ENCODE measurements around the gene GNAS-AS1. TPM values are rescaled to one million over a fixed set of nuclear protein-coding genes. Genes with fewer than 3 reads are reported as not detected.

GNAS-AS1 gene
- total RNA-seq, 1 experiment from 2014 or later, result 0.11 TPM

DNA sequence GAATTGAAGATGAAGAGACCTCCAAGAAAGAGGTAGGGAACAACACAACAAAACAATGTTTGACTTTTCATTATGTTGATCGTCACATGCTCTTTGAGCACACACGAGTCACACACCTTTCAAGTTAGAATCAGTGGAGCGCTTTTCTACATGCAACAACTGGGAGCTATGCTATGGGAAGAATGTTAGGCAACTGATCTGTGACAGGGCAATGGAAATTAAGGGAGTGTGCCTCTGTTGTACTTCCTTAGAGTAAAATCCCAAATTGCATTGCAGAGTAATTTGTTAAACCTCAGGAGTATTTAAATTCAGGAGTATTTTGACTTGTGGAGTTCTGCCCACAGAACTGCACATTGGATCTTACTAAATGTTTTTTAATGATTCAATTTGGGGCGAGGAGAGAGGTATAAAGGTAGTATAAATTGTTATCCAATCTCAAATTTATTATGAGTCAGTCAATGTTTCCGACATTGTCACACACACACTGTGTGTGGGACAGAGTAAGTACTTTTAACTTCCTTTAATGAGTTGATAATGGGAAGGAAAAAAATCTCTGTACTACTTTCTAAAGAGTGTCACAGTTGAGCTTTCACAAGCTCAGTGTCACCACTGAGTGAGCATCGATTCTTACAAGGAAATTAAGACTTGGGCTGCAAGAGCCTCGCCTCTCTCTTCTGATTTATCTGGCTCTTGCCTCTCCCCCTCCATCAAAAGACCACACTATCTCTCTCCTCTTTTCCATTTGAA is 12.5 kb upstream of the GNAS-AS1 start:
- DNase-seq (ENCODE audit: low read depth), result no peak

DNA sequence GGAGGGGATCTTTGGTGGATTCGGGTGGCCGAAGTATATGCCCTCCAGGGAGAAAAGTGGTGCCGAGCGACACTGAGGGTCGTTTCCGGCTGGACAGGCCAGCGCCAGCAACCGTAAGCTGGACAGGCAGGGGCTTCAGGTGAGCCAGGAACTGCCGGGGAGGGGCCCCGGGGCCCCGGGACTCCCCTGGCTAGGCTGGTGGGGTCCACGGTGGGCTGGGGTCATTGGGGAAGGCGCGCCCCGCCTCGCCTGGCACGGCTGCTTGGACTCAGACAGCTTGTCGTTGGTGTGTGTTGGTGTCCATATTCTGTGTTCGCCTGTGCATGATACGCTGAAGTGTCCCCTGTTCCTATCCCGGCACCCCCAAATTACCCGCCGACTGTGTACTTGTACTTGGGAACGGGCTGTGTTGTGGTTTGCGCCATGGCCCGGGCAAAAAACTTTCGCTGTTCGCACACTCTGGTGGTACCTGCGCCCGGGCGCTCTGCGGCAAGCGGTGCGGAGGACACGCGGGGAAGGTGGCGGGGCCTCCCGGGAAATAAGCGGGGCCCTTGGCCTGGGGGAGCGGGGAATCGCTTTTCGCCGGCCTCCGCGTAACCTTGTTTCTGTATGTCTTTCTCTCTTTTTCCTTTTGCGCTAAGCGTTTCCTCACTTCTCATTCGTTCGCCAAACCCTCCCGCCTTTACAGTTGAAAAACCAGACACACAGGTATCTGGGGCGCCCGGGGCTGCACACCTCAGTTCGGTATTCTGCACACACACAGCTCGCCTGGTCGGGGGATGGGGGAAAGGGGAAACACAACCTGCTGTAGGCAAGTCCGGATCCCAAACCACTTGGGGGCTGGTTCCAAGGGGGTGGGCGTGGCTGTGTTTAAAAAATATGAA is 5.0 kb upstream of the GNAS-AS1 start:
- no peak for DNase-seq (ENCODE audit: low read depth)

DNA sequence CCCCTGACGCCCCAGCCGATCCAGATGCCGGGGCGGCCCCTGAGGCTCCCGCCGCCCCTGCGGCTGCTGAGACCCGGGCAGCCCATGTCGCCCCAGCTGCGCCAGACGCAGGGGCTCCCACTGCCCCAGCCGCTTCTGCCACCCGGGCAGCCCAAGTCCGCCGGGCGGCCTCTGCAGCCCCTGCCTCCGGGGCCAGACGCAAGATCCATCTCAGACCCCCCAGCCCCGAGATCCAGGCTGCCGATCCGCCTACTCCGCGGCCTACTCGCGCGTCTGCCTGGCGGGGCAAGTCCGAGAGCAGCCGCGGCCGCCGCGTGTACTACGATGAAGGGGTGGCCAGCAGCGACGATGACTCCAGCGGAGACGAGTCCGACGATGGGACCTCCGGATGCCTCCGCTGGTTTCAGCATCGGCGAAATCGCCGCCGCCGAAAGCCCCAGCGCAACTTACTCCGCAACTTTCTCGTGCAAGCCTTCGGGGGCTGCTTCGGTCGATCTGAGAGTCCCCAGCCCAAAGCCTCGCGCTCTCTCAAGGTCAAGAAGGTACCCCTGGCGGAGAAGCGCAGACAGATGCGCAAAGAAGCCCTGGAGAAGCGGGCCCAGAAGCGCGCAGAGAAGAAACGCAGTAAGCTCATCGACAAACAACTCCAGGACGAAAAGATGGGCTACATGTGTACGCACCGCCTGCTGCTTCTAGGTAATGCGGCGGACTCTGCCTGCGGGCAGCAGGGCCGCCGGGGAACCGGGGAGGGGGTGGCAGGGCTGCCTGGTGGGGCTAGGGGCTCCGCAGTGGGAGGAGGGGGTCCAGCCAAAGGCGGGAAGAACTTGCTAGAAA is 4.2 kb upstream of the GNAS-AS1 start:
- DNase-seq (ENCODE audit: low read depth), result no peak

DNA sequence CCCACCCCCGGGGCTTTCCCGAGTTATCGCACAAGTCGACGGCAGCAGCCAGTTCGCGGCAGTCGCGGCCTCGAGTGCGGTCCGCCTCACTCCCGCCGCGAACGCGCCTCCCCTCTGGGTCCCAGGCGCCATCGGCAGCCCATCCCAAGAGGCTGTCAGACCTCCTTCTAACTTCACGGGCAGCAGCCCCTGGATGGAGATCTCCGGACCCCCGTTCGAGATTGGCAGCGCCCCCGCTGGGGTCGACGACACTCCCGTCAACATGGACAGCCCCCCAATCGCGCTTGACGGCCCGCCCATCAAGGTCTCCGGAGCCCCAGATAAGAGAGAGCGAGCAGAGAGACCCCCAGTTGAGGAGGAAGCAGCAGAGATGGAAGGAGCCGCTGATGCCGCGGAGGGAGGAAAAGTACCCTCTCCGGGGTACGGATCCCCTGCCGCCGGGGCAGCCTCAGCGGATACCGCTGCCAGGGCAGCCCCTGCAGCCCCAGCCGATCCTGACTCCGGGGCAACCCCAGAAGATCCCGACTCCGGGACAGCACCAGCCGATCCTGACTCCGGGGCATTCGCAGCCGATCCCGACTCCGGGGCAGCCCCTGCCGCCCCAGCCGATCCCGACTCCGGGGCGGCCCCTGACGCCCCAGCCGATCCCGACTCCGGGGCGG is 3.4 kb upstream of the GNAS-AS1 start:
- no peak for DNase-seq (ENCODE audit: low read depth)

DNA sequence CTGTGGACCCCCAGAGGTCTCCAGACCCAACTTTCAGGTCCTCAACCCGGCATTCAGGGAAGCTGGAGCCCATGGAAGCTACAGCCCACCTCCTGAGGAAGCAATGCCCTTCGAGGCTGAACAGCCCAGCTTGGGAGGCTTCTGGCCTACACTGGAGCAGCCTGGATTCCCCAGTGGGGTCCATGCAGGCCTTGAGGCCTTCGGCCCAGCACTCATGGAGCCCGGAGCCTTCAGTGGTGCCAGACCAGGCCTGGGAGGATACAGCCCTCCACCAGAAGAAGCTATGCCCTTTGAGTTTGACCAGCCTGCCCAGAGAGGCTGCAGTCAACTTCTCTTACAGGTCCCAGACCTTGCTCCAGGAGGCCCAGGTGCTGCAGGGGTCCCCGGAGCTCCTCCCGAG is 2.8 kb upstream of the GNAS-AS1 start:
- DNase-seq (ENCODE audit: low read depth), result no peak

DNA sequence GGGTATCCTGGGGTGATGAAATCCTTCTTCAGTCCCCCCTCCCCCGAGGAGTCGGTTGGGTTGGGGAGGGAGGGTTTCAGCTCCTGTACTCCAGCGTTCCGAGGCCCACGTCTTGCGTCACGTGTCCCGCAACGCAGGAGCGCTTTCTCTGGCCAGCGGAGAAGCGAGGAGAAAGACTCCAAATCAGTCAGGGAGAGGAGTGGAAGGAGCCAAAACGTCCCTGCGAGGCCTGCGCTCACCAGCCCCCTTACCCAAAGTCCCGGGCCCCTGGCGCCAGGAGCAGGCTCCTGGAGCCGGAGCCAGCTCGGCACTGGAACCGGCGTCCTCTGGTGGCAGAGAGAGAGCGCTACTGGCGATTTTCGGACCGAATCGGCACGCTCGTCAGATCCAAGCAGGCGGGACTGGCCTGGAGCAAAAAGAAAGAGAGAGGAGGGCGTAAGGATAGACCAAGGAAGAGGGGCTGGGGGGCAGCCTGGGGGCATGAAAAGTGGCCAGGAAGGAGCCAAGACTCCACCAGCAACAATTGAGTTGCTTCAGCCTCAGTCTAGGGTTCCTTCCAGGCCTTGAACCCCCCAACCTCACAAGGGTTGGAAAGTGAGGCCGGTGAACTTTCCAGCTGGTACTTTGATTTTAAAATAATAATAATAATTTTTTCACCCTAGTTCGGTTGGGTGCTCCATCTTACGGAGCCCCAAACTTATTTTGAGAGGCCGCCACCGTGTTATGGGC is 2.0 kb upstream of the GNAS-AS1 start, which contains the start of gene GNAS:
TSS of gene GNAS (plus strand) at position 174 of the 729 bp plus-strand sequence.
- DNase-seq (ENCODE audit: low read depth), result no peak

DNA sequence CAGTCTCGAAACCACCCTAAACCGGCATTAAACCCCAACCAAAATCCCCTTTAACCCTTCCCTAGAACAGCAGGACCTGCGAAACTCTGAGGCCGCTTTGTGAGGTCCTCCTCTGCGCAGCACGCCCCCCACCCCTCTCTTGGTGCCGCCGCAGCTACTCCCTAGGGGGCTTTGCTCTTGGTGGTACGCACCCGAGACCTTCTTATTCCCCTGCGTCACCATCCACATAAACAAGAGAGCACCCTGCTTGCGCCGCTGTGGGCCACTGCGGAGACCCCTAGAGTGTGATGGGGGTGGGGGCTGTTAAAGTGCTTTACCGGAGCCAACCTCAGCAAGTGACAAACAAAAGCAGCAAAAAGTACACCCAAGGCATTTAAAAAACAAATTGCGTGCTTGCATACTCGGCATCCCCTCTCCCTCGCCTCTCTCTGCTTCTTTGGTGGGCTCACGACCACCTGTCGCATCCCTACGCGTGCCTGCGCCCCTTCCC is 1.3 kb upstream of the GNAS-AS1 start:
- no peak for DNase-seq (ENCODE audit: low read depth)

DNA sequence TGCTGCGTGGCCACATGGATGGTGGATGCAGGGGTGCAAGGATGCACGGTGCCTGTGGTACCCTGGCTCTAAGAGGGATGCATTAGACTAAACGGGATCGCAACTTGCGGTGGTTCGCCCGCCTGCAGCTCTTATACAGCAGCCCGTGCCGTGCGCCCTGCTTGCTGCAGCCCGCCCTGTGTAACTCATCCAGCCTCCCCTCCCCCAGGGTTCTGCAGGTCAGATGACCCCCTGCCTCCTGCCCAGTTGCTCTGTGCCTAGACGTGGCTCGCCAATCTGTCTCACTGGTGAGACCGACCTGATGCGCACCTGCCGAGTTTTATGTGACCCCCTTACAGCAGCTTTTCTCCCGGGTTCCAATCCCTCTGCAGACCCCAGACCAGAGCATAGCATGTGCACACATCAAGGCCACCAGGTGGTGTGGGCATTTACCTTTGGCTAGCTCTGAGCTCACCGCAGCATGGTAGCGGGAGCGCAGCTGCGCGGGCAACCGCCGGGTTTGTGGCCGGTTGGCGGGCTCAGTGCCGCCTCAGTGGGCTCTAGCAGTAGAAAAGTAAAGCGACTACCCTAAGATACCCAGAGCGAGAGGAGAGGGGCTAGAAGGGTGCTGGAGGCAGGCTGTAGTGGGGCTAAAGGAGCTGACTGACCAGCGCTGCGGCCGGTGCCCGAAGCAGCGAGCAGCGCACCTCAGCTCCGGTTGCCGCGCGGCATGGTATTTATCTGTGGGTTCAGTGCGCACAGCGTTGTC is 693 bp upstream of the GNAS-AS1 start:
- DNase-seq (ENCODE audit: low read depth), result no peak

DNA sequence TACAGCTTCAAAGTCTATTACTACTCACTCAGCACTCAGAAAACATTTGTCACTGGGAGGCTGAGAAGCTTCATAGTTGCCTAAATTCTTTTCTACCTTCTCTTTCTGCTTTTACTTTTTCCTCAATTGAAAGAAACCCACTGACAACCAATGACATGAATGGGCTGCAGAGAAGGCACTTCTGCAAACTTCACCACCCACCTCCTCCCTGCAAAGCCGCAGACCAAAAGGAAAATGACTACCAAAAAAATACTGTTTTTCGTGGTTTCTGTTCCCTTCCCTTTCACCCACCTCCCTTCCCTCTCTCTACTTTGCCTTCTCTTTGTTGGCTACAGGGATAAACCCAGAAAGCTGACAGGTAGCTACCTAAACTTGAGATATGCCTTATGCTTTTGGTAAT is 3.2 kb downstream of the GNAS-AS1 start:
- DNase-seq (ENCODE audit: low read depth), result no peak

DNA sequence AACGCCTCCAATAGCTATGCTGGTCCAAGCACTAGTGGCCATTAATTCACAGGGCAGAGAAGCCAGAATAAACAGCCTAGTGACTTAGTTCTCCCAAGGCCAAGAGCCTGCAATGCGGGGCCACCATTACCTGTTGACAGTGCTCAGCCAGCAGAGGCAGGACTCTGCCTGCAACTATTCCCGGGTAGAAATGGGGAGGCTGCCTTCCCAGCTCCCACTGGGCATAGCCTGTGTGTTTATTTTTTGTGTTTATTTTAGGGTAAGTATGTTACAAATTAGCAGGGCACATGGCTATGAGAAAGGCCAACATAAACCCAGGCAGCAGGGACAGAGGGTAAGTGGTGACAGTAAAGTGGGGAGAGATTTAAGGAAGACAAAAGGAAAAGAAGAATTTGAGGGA is 5.0 kb downstream of the GNAS-AS1 start:
- no peak for DNase-seq (ENCODE audit: low read depth)

DNA sequence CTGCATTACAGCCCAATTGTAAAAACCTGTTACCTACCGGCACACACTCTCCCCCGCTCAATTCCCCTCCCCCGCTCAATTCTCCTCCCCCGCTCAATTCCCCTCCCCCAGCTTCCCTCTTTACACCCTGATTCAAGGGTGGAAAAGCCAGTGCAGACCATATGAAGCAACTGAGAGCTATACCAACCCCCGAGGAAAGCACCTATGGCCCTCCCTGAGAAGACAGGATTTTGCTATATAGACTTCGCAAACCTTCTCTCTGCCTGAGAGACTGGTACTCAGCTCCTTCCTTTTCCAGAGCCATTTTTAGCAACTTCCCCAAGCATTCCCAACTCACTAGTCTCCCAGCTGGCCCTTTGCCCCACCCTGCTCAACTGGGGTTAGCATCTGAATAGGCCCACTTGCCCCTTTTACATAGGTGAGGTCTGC is 7.6 kb downstream of the GNAS-AS1 start:
- DNase-seq (ENCODE audit: low read depth), result no peak

DNA sequence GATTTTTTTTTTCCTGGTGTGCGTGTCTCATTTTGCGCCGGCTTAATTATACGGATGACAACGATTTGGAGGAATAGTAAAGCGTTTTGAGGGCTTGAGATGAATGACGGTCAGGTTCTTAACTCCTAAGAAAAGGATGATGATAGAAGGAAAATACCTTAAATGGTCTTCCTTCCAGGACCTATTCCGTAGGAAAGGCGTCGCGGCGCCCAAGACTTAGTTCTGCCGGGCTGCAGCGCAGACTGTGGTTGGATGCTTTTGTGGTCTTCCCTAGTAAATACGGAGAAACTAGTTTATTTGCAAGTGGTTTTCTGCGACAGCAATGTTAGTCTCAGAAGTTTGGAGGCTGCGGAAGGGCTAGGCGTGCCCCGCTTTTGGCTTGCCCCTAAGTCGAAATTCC is 8.4 kb downstream of the GNAS-AS1 start:
- no peak for DNase-seq (ENCODE audit: low read depth)

DNA sequence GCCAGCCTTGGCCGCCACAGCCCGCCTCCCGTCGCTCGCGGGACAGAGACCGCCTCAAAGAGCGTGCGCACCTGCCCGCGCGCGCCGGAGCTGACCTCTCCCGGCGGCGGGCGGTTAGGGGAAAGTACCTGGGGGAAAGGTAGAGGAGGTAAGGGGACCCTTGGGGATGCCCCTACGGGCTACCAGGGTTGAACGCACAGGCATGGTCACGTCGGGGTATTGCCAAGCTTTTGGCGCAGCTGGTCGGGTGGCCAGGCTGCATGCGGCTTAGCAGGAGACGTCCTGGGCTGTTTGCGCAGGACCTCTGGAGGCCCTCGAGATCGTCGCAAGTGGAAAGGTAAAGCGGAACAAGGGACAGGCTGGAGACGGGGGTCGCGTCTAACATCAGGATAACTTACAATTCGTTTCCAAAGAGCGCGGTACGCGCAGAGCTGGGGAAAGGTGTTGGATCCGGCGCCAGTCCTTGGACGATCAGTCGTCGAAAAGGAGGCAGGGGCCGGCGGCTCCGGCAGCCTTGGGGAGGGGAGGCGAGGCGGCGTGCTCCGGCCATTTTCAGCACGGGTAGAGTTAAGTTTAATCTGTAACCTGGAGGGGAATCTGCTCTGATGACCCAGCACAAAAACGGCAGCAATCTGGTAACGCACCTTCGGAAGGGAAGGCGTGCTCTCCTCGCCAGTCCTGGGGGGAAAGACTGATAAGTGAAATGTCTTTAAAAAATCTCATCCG is 9.0 kb downstream of the GNAS-AS1 start:
- DNase-seq (ENCODE audit: low read depth), result no peak

DNA sequence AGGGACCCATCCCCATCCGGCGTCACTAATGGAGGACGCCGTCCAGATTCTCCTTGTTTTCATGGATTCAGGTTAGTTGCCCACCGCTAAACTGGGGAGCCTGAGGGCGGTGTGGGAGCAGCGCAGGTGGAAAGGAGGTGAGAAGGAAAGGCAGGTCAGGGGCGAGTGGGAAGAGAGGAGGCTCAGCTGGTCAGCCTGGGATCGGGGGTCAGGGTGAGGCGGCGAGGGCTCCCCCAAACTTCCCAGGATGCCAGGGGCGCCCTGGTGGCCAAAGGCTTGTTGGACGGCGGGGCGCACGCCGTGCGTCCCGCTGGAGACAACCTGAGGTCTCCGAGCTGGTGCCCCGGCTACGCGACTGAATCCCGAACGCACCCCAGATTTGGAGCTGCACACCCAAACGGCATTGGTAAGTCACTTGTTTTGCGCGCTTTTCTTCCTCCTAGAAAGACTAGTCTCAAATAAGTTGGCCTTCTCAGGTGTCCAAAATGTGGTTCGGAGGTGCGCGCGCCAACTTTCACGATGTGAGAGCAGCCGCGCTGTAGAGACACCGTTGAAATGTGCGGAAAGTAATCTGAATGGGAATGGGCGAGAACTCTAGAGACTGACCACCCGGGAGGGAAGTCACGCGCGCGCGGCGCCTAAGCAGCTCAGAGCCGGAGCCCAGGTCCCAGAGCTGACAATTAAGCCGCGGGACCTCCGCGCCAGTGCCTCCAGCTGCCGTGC is 9.7 kb downstream of the GNAS-AS1 start:
- DNase-seq (ENCODE audit: low read depth), result no peak

DNA sequence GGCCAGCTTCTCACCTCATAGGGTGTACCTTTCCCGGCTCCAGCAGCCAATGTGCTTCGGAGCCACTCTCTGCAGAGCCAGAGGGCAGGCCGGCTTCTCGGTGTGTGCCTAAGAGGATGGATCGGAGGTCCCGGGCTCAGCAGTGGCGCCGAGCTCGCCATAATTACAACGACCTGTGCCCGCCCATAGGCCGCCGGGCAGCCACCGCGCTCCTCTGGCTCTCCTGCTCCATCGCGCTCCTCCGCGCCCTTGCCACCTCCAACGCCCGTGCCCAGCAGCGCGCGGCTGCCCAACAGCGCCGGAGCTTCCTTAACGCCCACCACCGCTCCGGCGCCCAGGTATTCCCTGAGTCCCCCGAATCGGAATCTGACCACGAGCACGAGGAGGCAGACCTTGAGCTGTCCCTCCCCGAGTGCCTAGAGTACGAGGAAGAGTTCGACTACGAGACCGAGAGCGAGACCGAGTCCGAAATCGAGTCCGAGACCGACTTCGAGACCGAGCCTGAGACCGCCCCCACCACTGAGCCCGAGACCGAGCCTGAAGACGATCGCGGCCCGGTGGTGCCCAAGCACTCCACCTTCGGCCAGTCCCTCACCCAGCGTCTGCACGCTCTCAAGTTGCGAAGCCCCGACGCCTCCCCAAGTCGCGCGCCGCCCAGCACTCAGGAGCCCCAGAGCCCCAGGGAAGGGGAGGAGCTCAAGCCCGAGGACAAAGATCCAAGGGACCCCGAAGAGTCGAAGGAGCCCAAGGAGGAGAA is 10.5 kb downstream of the GNAS-AS1 start:
- no peak for DNase-seq (ENCODE audit: low read depth)

DNA sequence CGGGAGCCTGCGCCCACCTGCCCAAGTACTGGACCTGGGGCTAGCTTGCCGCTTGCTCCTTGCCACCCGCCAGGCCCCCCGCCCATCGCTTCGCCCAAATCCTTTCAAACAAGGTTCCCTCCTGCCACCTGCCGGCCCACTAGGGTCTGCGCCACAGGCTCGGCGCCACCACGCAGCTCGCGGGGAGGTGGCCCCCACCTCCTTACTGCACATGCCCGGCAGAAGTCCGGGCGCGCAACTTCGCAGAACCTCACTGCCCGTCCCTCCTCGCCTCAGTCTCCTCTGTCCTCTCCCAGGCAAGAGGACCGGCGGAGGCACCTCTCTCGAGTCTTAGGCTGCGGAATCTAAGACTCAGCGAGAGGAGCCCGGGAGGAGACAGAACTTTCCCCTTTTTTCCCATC is 11.2 kb downstream of the GNAS-AS1 start:
- no peak for DNase-seq (ENCODE audit: low read depth)

DNA sequence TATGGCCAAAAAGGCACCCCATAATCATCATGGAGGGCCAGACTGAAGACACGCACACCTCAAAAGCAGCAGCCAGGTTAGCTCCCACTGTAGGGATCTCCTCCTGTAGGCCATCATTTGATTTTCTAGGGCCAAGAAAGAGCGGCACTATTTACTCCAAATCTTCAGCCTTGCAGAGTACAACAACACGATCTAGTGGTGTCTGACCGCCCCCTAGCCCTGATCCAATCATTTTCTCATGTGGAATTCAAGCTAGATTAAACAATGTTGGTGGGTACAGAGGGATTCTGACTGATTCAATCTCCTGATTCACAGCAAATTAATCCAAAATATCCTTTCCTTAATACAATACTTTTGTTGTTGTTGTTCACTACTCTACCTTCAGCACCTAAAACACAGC is 12.5 kb downstream of the GNAS-AS1 start:
- DNase-seq (ENCODE audit: low read depth), result no peak

DNA sequence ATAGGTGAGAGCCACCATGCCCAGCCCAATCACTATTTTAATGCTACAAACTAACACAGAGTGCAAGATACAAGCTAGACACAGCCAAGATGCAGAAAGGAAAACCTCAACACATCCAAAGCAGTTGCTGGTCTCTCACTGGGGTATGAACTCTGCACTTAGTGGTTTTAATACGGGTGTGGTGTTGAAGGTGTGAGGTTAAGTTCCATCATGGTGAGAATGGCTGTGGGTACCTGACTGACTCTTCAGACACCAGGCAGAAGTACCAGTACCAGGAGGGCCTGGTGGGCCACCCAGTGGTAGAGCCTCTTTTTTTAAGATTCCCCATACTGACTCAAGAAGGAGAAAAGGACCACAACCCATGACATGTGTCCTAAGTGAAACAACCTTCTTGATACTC is 13.0 kb downstream of the GNAS-AS1 start:
- DNase-seq (ENCODE audit: low read depth), result no peak
